IMR-90 (cell line): ENCODE results near the gene SCN1B. TPM values are rescaled to one million over a fixed set of nuclear protein-coding genes. Genes with fewer than 3 reads are reported as not detected.

ENCODE experiments used
- ATAC-seq: fragments of 200-7000 bp; cut with Tn5 transposase; 2 replicates; pipeline ENCODE4 v1.9.1; 2020; ENCODE audit warnings: low read depth, mild to moderate bottlenecking, moderate library complexity
- BruUV-seq: library from RNA; stranded (reverse); fragments of 400-500 nt; replicated peaks from 2 replicates; lab custom pipeline; 2021; lab: Mats Ljungman, UMichigan
- CTCF ChIA-PET: fragments of 300-600 bp; formaldehyde crosslinking; extraction: SDS; loops from one replicate; lab custom pipeline; 2021; ENCODE audit warnings: antibody characterized with exemption; lab: Yijun Ruan, JAX
- POLR2A ChIA-PET: fragments of 300-600 bp; sonication (Branson Sonifier 250); formaldehyde crosslinking; loops from one replicate; lab custom pipeline; 2022; ENCODE audit warnings: antibody characterized with exemption; ENCODE audit not compliant: unreplicated experiment; lab: Charles Lee
- DNase-seq: peaks from one replicate; pipeline ENCODE4 v3.0.0; 2013
- H2AFZ ChIP-seq: replicated peaks from 2 replicates; pipeline ENCODE3; 2013; ENCODE audit warnings: low read length, mild to moderate bottlenecking; ENCODE audit not compliant: poor library complexity
- H2AK5ac ChIP-seq: 2 replicates; pipeline ENCODE4 v1.6.1; 2013; ENCODE audit warnings: low read depth, low read length, inconsistent platforms
- H2AK9ac ChIP-seq: replicated peaks from 2 replicates; pipeline ENCODE3; 2013; ENCODE audit warnings: mild to moderate bottlenecking, low read depth, low read length, moderate library complexity; ENCODE audit not compliant: poor library complexity
- H2BK120ac ChIP-seq: 2 replicates; pipeline ENCODE4 v1.6.1; 2013; ENCODE audit warnings: low read depth, low read length, inconsistent platforms
- H2BK15ac ChIP-seq: 3 replicates; pipeline ENCODE4 v1.6.1; 2013; ENCODE audit warnings: low read depth, low read length, inconsistent platforms
- H2BK20ac ChIP-seq: 2 replicates; pipeline ENCODE4 v1.6.1; 2013; ENCODE audit warnings: low read depth, mild to moderate bottlenecking, inconsistent platforms, low read length, moderate library complexity
- H2BK5ac ChIP-seq: 2 replicates; pipeline ENCODE4 v1.6.1; 2013; ENCODE audit warnings: mild to moderate bottlenecking, low read depth, low read length, inconsistent platforms; ENCODE audit not compliant: poor library complexity, severe bottlenecking
- H3K14ac ChIP-seq: replicated peaks from 2 replicates; pipeline ENCODE4 v1.6.1; 2013; ENCODE audit warnings: low read depth, low read length, inconsistent platforms
- H3K18ac ChIP-seq: 2 replicates; pipeline ENCODE4 v1.6.1; 2013; ENCODE audit warnings: low read depth, low read length, control low read depth
- H3K23ac ChIP-seq: 2 replicates; pipeline ENCODE4 v1.6.1; 2013; ENCODE audit warnings: low read depth, low read length, inconsistent platforms
- H3K27ac ChIP-seq: 2 replicates; pipeline ENCODE4 v1.5.1; 2013; ENCODE audit warnings: mild to moderate bottlenecking, control low read depth, low read length; ENCODE audit not compliant: insufficient read depth
- H3K27me3 ChIP-seq: 2 replicates; pipeline ENCODE4 v1.6.1; 2013; ENCODE audit warnings: low read length; ENCODE audit not compliant: control insufficient read depth, insufficient read depth
- H3K36me3 ChIP-seq: 2 replicates; pipeline ENCODE4 v1.6.1; 2013; ENCODE audit warnings: low read length, mixed read lengths; ENCODE audit not compliant: control insufficient read depth, insufficient read depth
- H3K4ac ChIP-seq: 2 replicates; pipeline ENCODE4 v1.6.1; 2013; ENCODE audit warnings: low read depth, low read length, inconsistent platforms
- H3K4me1 ChIP-seq: 2 replicates; pipeline ENCODE4 v1.6.1; 2013; ENCODE audit warnings: low read length, mixed read lengths; ENCODE audit not compliant: control insufficient read depth, insufficient read depth
- H3K4me2 ChIP-seq: 2 replicates; pipeline ENCODE4 v1.6.1; 2013; ENCODE audit warnings: low read depth, mild to moderate bottlenecking, control low read depth, low read length, moderate library complexity
- H3K4me3 ChIP-seq: 2 replicates; pipeline ENCODE4 v1.5.1; 2013; ENCODE audit warnings: low read depth, mild to moderate bottlenecking, control low read depth, low read length, moderate library complexity; ENCODE audit not compliant: insufficient read depth
- H3K56ac ChIP-seq: 2 replicates; pipeline ENCODE4 v1.6.1; 2013; ENCODE audit warnings: low read length, inconsistent platforms; ENCODE audit not compliant: insufficient read depth; ENCODE audit errors: extremely low read depth
- H3K79me1 ChIP-seq, 2 experiments: 2 replicates each; pipeline ENCODE4 v1.6.1; 2013; ENCODE audit warnings: low read length in 2 of 2, inconsistent platforms in 1 of 2, low read depth in 1 of 2
- H3K9ac ChIP-seq: 2 replicates; pipeline ENCODE4 v1.6.1; 2013; ENCODE audit warnings: low read depth, low read length, control low read depth
- H3K9me1 ChIP-seq: 2 replicates; pipeline ENCODE4 v1.6.1; 2013; ENCODE audit warnings: low read length, inconsistent platforms; ENCODE audit not compliant: insufficient read depth
- H3K9me3 ChIP-seq: 2 replicates; pipeline ENCODE4 v1.6.1; 2013; ENCODE audit warnings: low read length; ENCODE audit not compliant: control insufficient read depth, insufficient read depth
- H4K20me1 ChIP-seq: 2 replicates; pipeline ENCODE4 v1.6.1; 2013; ENCODE audit warnings: low read length, inconsistent platforms; ENCODE audit not compliant: insufficient read depth
- H4K5ac ChIP-seq: 2 replicates; pipeline ENCODE4 v1.6.1; 2013; ENCODE audit warnings: mild to moderate bottlenecking, low read depth, low read length, control low read depth
- H4K8ac ChIP-seq, 2 experiments: 2 replicates each; pipeline ENCODE4 v1.6.1; 2013; ENCODE audit warnings: low read depth in 2 of 2, low read length in 2 of 2, control low read depth in 1 of 2, inconsistent platforms in 1 of 2
- H4K91ac ChIP-seq: 2 replicates; pipeline ENCODE4 v1.6.1; 2013; ENCODE audit warnings: low read depth, low read length, inconsistent platforms; ENCODE audit not compliant: insufficient read depth
- BHLHE40 ChIP-seq: fragments of 150-350 bp; IDR thresholded peaks from 2 replicates; pipeline ENCODE4 v1.6.1; 2016; ENCODE audit warnings: mild to moderate bottlenecking, low read depth, low read length
- CEBPB ChIP-seq: IDR thresholded peaks from 2 replicates; pipeline ENCODE4 v1.6.1; 2012; ENCODE audit warnings: low read depth, low read length, improper control_type of control experiment
- CHD1 ChIP-seq: IDR thresholded peaks from 2 replicates; pipeline ENCODE4 v1.6.1; 2012; ENCODE audit warnings: low read depth, low read length, improper control_type of control experiment
- CTCF ChIP-seq: conservative IDR thresholded peaks from 2 replicates; pipeline ENCODE4 v1.5.1; 2012; ENCODE audit warnings: mild to moderate bottlenecking, low read depth, low read length, improper control_type of control experiment
- ELK1 ChIP-seq: fragments of 150-350 bp; IDR thresholded peaks from 2 replicates; pipeline ENCODE4 v1.6.1; 2016; ENCODE audit warnings: low read depth, mild to moderate bottlenecking, low read length, moderate library complexity, borderline replicate concordance
- FOS ChIP-seq: fragments of 150-350 bp; IDR thresholded peaks from 2 replicates; pipeline ENCODE4 v1.6.1; 2016; ENCODE audit warnings: low read depth, low read length
- MAFK ChIP-seq: IDR thresholded peaks from 2 replicates; pipeline ENCODE4 v1.6.1; 2012; ENCODE audit warnings: low read depth, low read length, improper control_type of control experiment
- MAZ ChIP-seq: IDR thresholded peaks from 2 replicates; pipeline ENCODE4 v1.6.1; 2012; ENCODE audit warnings: low read depth, mild to moderate bottlenecking, low read length, improper control_type of control experiment, moderate library complexity, borderline replicate concordance
- MXI1 ChIP-seq: IDR thresholded peaks from 2 replicates; pipeline ENCODE4 v1.6.1; 2012; ENCODE audit warnings: low read depth, mild to moderate bottlenecking, low read length, moderate library complexity, borderline replicate concordance
- POLR2A ChIP-seq: IDR thresholded peaks from 2 replicates; pipeline ENCODE4 v1.6.1; 2012; ENCODE audit warnings: mild to moderate bottlenecking, low read depth, low read length
- RCOR1 ChIP-seq: IDR thresholded peaks from 2 replicates; pipeline ENCODE4 v1.6.1; 2012; ENCODE audit warnings: mild to moderate bottlenecking, low read length, improper control_type of control experiment; ENCODE audit not compliant: insufficient replicate concordance
- RFX5 ChIP-seq: IDR thresholded peaks from 2 replicates; pipeline ENCODE4 v1.8.0; 2012; ENCODE audit warnings: low read depth, mild to moderate bottlenecking, low read length, moderate library complexity
- SMC3 ChIP-seq: fragments of 150-350 bp; IDR thresholded peaks from 2 replicates; pipeline ENCODE4 v1.6.1; 2016; ENCODE audit warnings: low read depth, mild to moderate bottlenecking, antibody characterized with exemption, low read length, moderate library complexity
- USF2 ChIP-seq: fragments of 150-350 bp; IDR thresholded peaks from 2 replicates; pipeline ENCODE4 v1.6.1; 2017; ENCODE audit warnings: mild to moderate bottlenecking, antibody characterized with exemption, low read length, low read depth
- WGBS, 2 experiments: methylation state at CpG; one replicate each; pipeline versions ENCODE4 v1.1.5 to v1.1.7; 2013; ENCODE audit warnings: missing lambda C conversion rate in 2 of 2; ENCODE audit not compliant: insufficient read length in 1 of 2; ENCODE audit errors: extremely low coverage in 2 of 2; 5-methylcytosine and 5-hydroxymethylcytosine counted together
- dilution Hi-C: fragments of 300-500 bp; cut with HindIII; formaldehyde crosslinking; loops from one replicate; pipeline ENCODE4 v1.14.3; 2018; ENCODE audit warnings: low sequenced_read_pairs; ENCODE audit not compliant: unreplicated experiment
- in situ Hi-C: fragments of 300-500 bp; cut with MboI; formaldehyde crosslinking; loops from 3 replicates; pipeline ENCODE4 v1.14.3; 2019; ENCODE audit warnings: low sequenced_read_pairs, inconsistent platforms, mixed read lengths
- intact Hi-C: fragments of 100-400 bp; cut with micrococcal nuclease; formaldehyde crosslinking; loops from 2 replicates; pipeline ENCODE4 v1.10.0; 2022
- polyA plus RNA-seq, 3 experiments: library from polyadenylated mRNA; depleted of rRNA; stranded (reverse); fragments of >200 nt; gene quantifications; 2 replicates each; pipeline ENCODE4 v1.2.3, GENCODE V29; 2012; ENCODE audit warnings: low replicate concordance in 1 of 3
- total RNA-seq: library from RNA; depleted of rRNA; stranded (reverse); fragments of >200 nt; gene quantifications from 2 replicates; pipeline ENCODE4 v1.2.3, GENCODE V29; 2012

The SCN1B gene
- total and polyA plus RNA-seq, 2 of the 4 experiments (the other 2 are of a cell fraction) = 2.0 to 9.6 TPM

- 80% methylated on average over 1 of the region's 17 CpGs; no CpG with 5 or more reads in 1 of the 2 experiments for WGBS, 2 experiments
- TF ChIP-seq MAZ = no peak
- no peak for TF ChIP-seq RFX5
- no peak for TF ChIP-seq POLR2A
- TF ChIP-seq BHLHE40 = no peak
- TF ChIP-seq CHD1 = no peak
- TF ChIP-seq RCOR1 = no peak
- TF ChIP-seq CTCF = no peak
- no peak for TF ChIP-seq USF2
- no peak for TF ChIP-seq SMC3
- no peak for TF ChIP-seq FOS
- no peak for TF ChIP-seq MXI1
- no peak for TF ChIP-seq ELK1
- no peak for TF ChIP-seq MAFK
- no peak for TF ChIP-seq CEBPB
These were observed 35.4 kb upstream of the SCN1B start for GRCh38 chr19:34994643-34995541.

More at GRCh38 chr19:34994643-34995541, 35.4 kb upstream of the SCN1B start:
- Histone ChIP-seq H2BK120ac (no peak overlapping the region), H2BK20ac (no peak overlapping the region), H3K9ac (no peak overlapping the region), H3K23ac (no peak overlapping the region), H3K18ac (no peak overlapping the region), H3K4ac (no peak overlapping the region), H3K4me3 (no peak overlapping the region), H2AK5ac (no peak overlapping the region), H3K27me3 (peaks cover 2% of the 10 kb centered on the region), H4K5ac (no peak overlapping the region), H2BK15ac (no peak overlapping the region), H4K8ac (no peak overlapping the region), H3K27ac (no peak overlapping the region), H3K79me1 (peaks cover 0 to 9% of the 10 kb centered on the region in 2 experiments; a peak in 1 of 4 replicates), H4K91ac (no peak overlapping the region), H3K9me1 (peaks cover 5% of the 10 kb centered on the region; the same call in 1 of the 2 replicates), H2BK5ac (no peak overlapping the region), H2AFZ (no peak overlapping the region), H3K56ac (no peak overlapping the region), H2AK9ac (no peak overlapping the region), H3K9me3 (peaks cover 2% of the 10 kb centered on the region; the same call in 1 of the 2 replicates), H3K4me1 (peaks cover 3% of the 10 kb centered on the region; the same call in 1 of the 2 replicates), H4K20me1 (no peaks in the 10 kb centered on the region), H3K36me3 (no peaks in the 10 kb centered on the region), H3K14ac (no peak overlapping the region), H3K4me2 (no peak overlapping the region)
- dilution Hi-C loops = no loop called here
- DNase-seq (no peak), ATAC-seq (no peak)
- CTCF ChIA-PET = no interaction called here
- in situ Hi-C loops = no loop called here
- BruUV-seq = no TSS peak
- POLR2A ChIA-PET = no interaction called here
- intact Hi-C loops = no loop called here
